DMS 273 treated with DMSO at 0.1 percent for 48 hours (cell line): ENCODE results near the gene SFT2D3.
A peak's percentile ranks its signal among the peaks of the same experiment; 100 is the strongest.

Experiments
- DNase-seq: peaks from one replicate; lab custom pipeline; 2025; lab: John Stamatoyannopoulos, UW

The SFT2D3 gene

GRCh38 chr2:127681976-127682857 is 19.1 kb upstream of the SFT2D3 start:
- DNase-seq: no peak

- DNase-seq: no peak
Measured at GRCh38 chr2:127683056-127683455, 18.2 kb upstream of the SFT2D3 start.

GRCh38 chr2:127683757-127684156 is 17.5 kb upstream of the SFT2D3 start:
- no peak for DNase-seq

- no peak for DNase-seq
Measured at GRCh38 chr2:127685410-127686080, 15.8 kb upstream of the SFT2D3 start.

GRCh38 chr2:127688405-127688804 is 12.9 kb upstream of the SFT2D3 start:
- no peak for DNase-seq

GRCh38 chr2:127690696-127691095 is 10.6 kb upstream of the SFT2D3 start:
- no peak for DNase-seq

GRCh38 chr2:127694986-127695385 is 6.3 kb upstream of the SFT2D3 start:
- DNase-seq: no peak

- DNase-seq: no peak
Measured at GRCh38 chr2:127695491-127696472, 5.5 kb upstream of the SFT2D3 start.

- no peak for DNase-seq
Measured at GRCh38 chr2:127697482-127698180, 3.7 kb upstream of the SFT2D3 start.

GRCh38 chr2:127698553-127699355 is 2.5 kb upstream of the SFT2D3 start:
- no peak for DNase-seq

- no peak for DNase-seq
Measured at GRCh38 chr2:127700527-127701192, 637 bp upstream of the SFT2D3 start.

GRCh38 chr2:127701651-127702394 is 526 bp downstream of the SFT2D3 start:
- DNase-seq: peak; percentile 34

- DNase-seq: no peak
Measured at GRCh38 chr2:127702395-127703009, 1.2 kb downstream of the SFT2D3 start.

- no peak for DNase-seq
Measured at GRCh38 chr2:127703282-127703681, 2.0 kb downstream of the SFT2D3 start.

- DNase-seq: no peak
Measured at GRCh38 chr2:127704641-127705390, 3.5 kb downstream of the SFT2D3 start.

GRCh38 chr2:127705391-127706065 is 4.2 kb downstream of the SFT2D3 start:
- no peak for DNase-seq

GRCh38 chr2:127706215-127706990 is 5.1 kb downstream of the SFT2D3 start:
- no peak for DNase-seq
